CD4-positive, alpha-beta T cell (primary cell): ENCODE results near the gene SPACA6. TPM values are rescaled to one million over a fixed set of nuclear protein-coding genes. Genes with fewer than 3 reads are reported as not detected.

Source experiments
- ATAC-seq: fragments of 200-7000 bp; cut with Tn5 transposase; one replicate; pipeline ENCODE4 v1.10.0; 2022; ENCODE audit warnings: mild to moderate bottlenecking; ENCODE audit not compliant: poor library complexity
- CTCF ChIA-PET: fragments of 350-600 bp; sonication (Branson Sonifier 250); formaldehyde crosslinking; loops from one replicate; lab custom pipeline; 2021; ENCODE audit warnings: antibody characterized with exemption, inconsistent platforms; lab: Charles Lee
- POLR2A ChIA-PET: fragments of 350-600 bp; sonication (Branson Sonifier 250); formaldehyde crosslinking; loops from one replicate; lab custom pipeline; 2021; ENCODE audit warnings: antibody characterized with exemption, inconsistent platforms; lab: Charles Lee
- DNase-seq, 14 experiments: peaks; one replicate each; pipeline ENCODE4 v3.0.0-alpha.2; 2013 to 2020; ENCODE audit warnings: mixed read lengths in 2 of 14
- H3K27ac ChIP-seq, 2 donors: one replicate each; pipeline versions ENCODE4 v1.5.1 to v1.7.0; 2013; ENCODE audit warnings: low read length in 2 of 2, low read depth in 1 of 2, mild to moderate bottlenecking in 1 of 2
- H3K27me3 ChIP-seq, 2 experiments: 1 replicate in 1 of 2; 2 replicates in 1 of 2; pipeline versions ENCODE4 v1.6.1 to v1.7.0; 2013; ENCODE audit warnings: low read length in 2 of 2, control low read depth in 1 of 2, mild to moderate bottlenecking in 1 of 2, moderate library complexity in 1 of 2; ENCODE audit not compliant: insufficient read depth in 2 of 2, control insufficient read depth in 1 of 2
- H3K36me3 ChIP-seq: one replicate; pipeline ENCODE4 v1.6.1; 2013; ENCODE audit warnings: low read length, control low read depth; ENCODE audit not compliant: insufficient read depth
- H3K4me1 ChIP-seq: one replicate; pipeline ENCODE4 v1.6.1; 2013; ENCODE audit warnings: low read length, control low read depth; ENCODE audit not compliant: insufficient read depth
- H3K4me3 ChIP-seq: one replicate; pipeline ENCODE4 v1.5.1; 2013; ENCODE audit warnings: mild to moderate bottlenecking, low read length, moderate library complexity
- H3K9me3 ChIP-seq, 2 experiments: 1 replicate in 1 of 2; 2 replicates in 1 of 2; pipeline versions ENCODE4 v1.6.1 to v1.7.0; 2013; ENCODE audit warnings: low read length in 2 of 2, mild to moderate bottlenecking in 2 of 2, control low read depth in 1 of 2, moderate library complexity in 1 of 2; ENCODE audit not compliant: control insufficient read depth in 1 of 2, insufficient read depth in 1 of 2
- H3K27ac Mint-ChIP-seq: one replicate; pipeline ENCODE4 v1.8.0; 2020; ENCODE audit warnings: mixed read lengths
- H3K27me3 Mint-ChIP-seq: one replicate; pipeline ENCODE4 v1.8.0; 2021; ENCODE audit warnings: mixed read lengths
- H3K36me3 Mint-ChIP-seq: one replicate; pipeline ENCODE4 v1.8.0; 2021; ENCODE audit warnings: low read depth, mixed read lengths
- H3K4me1 Mint-ChIP-seq: one replicate; pipeline ENCODE4 v1.8.0; 2021; ENCODE audit warnings: low read depth, mixed read lengths
- H3K4me3 Mint-ChIP-seq: one replicate; pipeline ENCODE4 v1.8.0; 2020; ENCODE audit warnings: mild to moderate bottlenecking, mixed read lengths
- H3K9me3 Mint-ChIP-seq: one replicate; pipeline ENCODE4 v1.8.0; 2020; ENCODE audit warnings: mixed read lengths
- intact Hi-C, 2 experiments: fragments of 100-400 bp; cut with DNase I in 1 of 2; cut with micrococcal nuclease in 1 of 2; formaldehyde crosslinking; loops; one replicate each; pipeline versions ENCODE4 v1.15.1 to v1.9.0; 2023 to 2025; cut with DNase I, micrococcal nuclease
- total RNA-seq, 174 experiments: library from RNA in 2 of 174; stranded (reverse) in 2 of 174; gene quantifications; one replicate each; pipeline ENCODE4 v1.2.3 and lab custom pipeline; 2021 to 2026
- TF ChIP-seq, protein P1 (sequence below): fragments of 200-600 bp; IDR thresholded peaks from one replicate; pipeline ENCODE4 v1.8.0; 2022; ENCODE audit warnings: antibody characterized with exemption, mild to moderate bottlenecking

SPACA6 gene
- total RNA-seq, 2 experiments from 2014 or later, result 2.8 to 3.6 TPM

DNA sequence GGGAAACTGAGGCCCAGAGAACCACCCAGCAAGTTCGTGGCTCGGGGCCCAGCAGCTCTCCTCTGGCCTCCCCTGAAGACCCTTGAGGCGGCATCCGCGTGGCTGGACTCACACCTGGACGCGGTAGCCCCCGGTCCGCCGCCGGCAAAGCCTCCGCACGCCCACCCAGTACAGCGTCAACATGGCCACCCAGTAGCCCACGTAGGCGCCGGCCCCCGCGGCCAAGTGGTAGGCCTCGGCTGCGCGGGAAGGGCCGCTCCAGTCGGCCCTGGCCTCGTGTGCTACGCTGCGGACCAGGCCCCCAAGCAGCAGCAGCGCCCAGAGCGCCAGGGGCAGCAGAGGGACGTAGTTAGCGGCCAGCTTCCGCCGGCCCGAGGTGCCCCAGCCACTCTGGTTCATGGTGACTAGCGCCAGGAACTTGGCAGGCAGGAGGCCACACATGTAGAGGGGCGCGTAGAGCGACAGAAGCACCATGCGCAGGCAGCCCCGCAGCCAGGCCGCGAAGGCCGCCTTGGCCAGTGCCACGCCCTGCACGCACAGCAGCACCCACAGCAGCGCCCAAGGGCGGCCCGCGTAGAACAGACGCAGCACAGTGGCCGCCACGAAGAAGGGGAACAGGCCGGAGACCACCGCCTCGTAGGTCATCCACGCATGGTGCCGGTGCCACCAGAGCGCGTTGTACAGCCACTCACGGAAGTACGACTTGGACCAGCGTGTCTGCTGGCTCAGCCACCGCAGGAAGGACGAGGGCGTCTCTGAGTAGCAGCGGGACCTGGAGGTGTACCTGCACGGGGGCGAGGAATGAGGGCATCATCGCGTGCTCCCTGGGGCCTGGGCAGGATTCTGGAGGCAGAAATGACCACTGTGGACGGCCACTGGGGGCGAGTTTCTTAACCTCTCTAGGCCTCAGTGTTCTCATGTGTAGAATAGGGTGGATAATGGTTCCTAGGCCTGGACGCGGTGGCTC, 20.5 kb downstream of the SPACA6 start:
- Mint-ChIP-seq H3K9me3 (peaks cover 3% of the 10 kb centered on the region), H3K27me3 (peaks cover 26% of the 10 kb centered on the region), H3K27ac (no peak overlapping the region), H3K36me3 (no peaks in the 10 kb centered on the region), H3K4me1 (no peaks in the 10 kb centered on the region), H3K4me3 (no peak overlapping the region)
- Histone ChIP-seq H3K4me1 (no peaks in the 10 kb centered on the region), H3K27me3 (peaks cover 10 to 15% of the 10 kb centered on the region in 2 experiments), H3K27ac (no peak overlapping the region), H3K36me3 (no peaks in the 10 kb centered on the region), H3K9me3 (peaks cover 0 to 10% of the 10 kb centered on the region in 2 experiments), H3K4me3 (no peak overlapping the region)
- intact Hi-C loops, result no loop called here
- TF ChIP-seq, protein P1, sequence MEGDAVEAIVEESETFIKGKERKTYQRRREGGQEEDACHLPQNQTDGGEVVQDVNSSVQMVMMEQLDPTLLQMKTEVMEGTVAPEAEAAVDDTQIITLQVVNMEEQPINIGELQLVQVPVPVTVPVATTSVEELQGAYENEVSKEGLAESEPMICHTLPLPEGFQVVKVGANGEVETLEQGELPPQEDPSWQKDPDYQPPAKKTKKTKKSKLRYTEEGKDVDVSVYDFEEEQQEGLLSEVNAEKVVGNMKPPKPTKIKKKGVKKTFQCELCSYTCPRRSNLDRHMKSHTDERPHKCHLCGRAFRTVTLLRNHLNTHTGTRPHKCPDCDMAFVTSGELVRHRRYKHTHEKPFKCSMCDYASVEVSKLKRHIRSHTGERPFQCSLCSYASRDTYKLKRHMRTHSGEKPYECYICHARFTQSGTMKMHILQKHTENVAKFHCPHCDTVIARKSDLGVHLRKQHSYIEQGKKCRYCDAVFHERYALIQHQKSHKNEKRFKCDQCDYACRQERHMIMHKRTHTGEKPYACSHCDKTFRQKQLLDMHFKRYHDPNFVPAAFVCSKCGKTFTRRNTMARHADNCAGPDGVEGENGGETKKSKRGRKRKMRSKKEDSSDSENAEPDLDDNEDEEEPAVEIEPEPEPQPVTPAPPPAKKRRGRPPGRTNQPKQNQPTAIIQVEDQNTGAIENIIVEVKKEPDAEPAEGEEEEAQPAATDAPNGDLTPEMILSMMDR, result no peak
- CTCF ChIA-PET, result no interaction called here
- POLR2A ChIA-PET, result no interaction called here
- DNase-seq (no peak), ATAC-seq (no peak)

DNA sequence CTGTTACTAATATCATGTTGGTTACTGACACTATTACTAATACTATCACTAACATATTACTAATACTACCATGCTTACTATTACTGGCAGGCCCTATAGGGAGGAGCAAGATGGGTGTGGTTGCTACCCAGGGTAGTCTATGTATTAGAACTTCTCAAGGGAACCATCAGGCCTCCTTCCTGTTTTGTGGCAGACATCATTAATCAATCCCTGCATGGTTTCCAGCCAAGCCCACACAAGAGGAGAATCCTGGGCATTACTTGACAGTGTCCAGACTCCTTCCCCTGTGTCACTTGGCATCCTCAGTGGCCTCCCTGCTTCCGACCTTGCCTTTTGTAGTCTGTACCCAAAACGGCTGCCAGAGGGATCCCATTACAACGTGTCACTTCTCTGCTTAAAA, 21.7 kb downstream of the SPACA6 start:
- intact Hi-C loops, result loop anchor here in 1 of 2 experiments (5.0 kb wide), 1 partner anchor 43 kb away; no protein-coding TSS in a partner anchor
- Histone ChIP-seq H3K27me3 (peaks cover 18 to 27% of the 10 kb centered on the region in 2 experiments), H3K36me3 (no peaks in the 10 kb centered on the region), H3K9me3 (peaks cover 0 to 10% of the 10 kb centered on the region in 2 experiments), H3K27ac (no peak overlapping the region), H3K4me3 (no peak overlapping the region), H3K4me1 (no peaks in the 10 kb centered on the region)
- DNase-seq (no peak), ATAC-seq (no peak)
- ChIA-PET POLR2A (no interaction called here), CTCF (no interaction called here)
- Mint-ChIP-seq H3K4me3 (no peak overlapping the region), H3K27ac (no peak overlapping the region), H3K9me3 (peaks cover 3% of the 10 kb centered on the region), H3K36me3 (no peaks in the 10 kb centered on the region), H3K27me3 (peaks cover 32% of the 10 kb centered on the region), H3K4me1 (no peaks in the 10 kb centered on the region)
- TF ChIP-seq, protein P1, result no peak

DNA sequence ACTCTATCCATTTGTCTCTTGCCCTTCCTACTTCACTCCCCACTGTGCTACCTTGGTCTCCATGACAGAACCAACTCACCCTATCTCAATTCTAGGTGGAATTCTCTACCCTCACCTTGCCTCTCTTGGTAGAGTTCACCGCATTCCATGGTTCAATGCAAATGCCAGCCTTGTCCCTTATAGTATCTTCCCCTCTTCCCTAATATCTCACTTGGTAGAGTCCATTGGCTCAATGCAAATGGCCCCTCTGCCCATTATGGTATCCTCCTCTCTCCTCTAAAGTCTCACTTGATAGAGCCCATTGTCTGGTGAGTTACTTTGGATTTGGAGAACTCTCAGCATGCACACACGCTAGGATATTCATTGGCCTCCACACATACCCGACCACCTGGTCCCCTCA, 22.7 kb downstream of the SPACA6 start:
- H3K36me3 Mint-ChIP-seq, result no peaks in the 10 kb centered on the region
- peaks cover 3% of the 10 kb centered on the region for H3K9me3 Mint-ChIP-seq
- DNase-seq (no peak), ATAC-seq (no peak)
- no peaks in the 10 kb centered on the region for H3K4me1 ChIP-seq
- POLR2A ChIA-PET, result no interaction called here
- no peaks in the 10 kb centered on the region for H3K4me1 Mint-ChIP-seq
- CTCF ChIA-PET, result no interaction called here
- peaks cover 0 to 10% of the 10 kb centered on the region in 2 experiments for H3K9me3 ChIP-seq
- H3K27ac Mint-ChIP-seq, result no peak overlapping the region
- intact Hi-C loops, result loop anchor here in 1 of 2 experiments (5.0 kb wide), 1 partner anchor 44 kb away; no protein-coding TSS in a partner anchor
- H3K27me3 Mint-ChIP-seq, result peaks cover 41% of the 10 kb centered on the region
- no peak overlapping the region for H3K4me3 Mint-ChIP-seq
- H3K36me3 ChIP-seq, result no peaks in the 10 kb centered on the region
- TF ChIP-seq, protein P1, result no peak
- no peak overlapping the region for H3K27ac ChIP-seq
- no peak overlapping the region for H3K4me3 ChIP-seq
- H3K27me3 ChIP-seq, result peaks cover 26 to 37% of the 10 kb centered on the region in 2 experiments
